GM18868 (cell line): ENCODE data around the gene CLIC5.

Source experiments
- ATAC-seq: cut with Tn5 transposase; IDR thresholded peaks from one replicate; pipeline ENCODE4 v1.9.1; 2021; ENCODE audit warnings: mild to moderate bottlenecking, moderate library complexity; ENCODE audit not compliant: unreplicated experiment

The CLIC5 gene

DNA sequence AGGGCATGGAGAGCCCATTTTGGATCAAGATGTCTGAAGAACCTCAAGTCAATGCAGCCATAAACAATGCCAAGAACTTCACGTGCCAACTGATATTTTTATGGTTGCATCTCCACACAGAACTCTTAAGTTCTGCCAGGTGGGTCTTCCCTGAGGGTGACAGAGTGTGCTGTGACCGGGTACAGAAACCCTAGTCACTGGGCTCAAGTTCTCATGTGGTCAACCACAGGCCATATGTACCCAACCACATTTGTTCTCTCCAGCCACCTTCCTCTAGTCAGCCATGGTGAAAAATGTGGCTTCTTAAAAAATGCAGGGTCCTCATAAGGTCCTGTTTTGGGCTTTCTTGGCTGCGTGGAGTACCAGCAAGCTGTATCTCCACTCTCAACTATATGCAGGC lies 48.9 kb downstream of the CLIC5 start:
- no peak for ATAC-seq

- ATAC-seq, result no peak
Measured at GRCh38 chr6:45966340-45966739, 49.3 kb downstream of the CLIC5 start.

GRCh38 chr6:45965792-45966191 lies 49.9 kb downstream of the CLIC5 start:
- ATAC-seq, result no peak

DNA sequence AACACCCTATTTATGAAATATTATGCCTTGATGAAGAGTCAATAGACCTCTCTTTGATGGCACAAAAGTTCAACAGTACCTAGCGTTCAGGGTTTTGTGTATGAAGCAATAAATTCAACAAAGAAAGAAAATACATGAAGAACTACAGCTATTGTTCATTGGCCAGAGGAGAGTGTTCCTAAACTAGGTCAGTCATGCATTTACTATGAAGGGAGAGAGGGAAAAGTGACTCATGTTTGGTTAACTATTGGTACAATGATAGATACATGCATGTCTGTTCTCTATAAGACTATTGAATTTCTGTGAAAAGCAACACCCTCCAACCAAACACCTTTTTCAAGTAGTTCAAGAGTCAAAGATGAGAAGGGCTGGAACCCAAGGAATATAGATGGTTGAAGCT lies 50.7 kb downstream of the CLIC5 start:
- no peak for ATAC-seq

- no peak for ATAC-seq
Measured at GRCh38 chr6:45964300-45964699, 51.4 kb downstream of the CLIC5 start.

- ATAC-seq, result no peak
Measured at GRCh38 chr6:45963896-45964295, 51.8 kb downstream of the CLIC5 start.

GRCh38 chr6:45961125-45961524 lies 54.5 kb downstream of the CLIC5 start:
- ATAC-seq, result no peak

DNA sequence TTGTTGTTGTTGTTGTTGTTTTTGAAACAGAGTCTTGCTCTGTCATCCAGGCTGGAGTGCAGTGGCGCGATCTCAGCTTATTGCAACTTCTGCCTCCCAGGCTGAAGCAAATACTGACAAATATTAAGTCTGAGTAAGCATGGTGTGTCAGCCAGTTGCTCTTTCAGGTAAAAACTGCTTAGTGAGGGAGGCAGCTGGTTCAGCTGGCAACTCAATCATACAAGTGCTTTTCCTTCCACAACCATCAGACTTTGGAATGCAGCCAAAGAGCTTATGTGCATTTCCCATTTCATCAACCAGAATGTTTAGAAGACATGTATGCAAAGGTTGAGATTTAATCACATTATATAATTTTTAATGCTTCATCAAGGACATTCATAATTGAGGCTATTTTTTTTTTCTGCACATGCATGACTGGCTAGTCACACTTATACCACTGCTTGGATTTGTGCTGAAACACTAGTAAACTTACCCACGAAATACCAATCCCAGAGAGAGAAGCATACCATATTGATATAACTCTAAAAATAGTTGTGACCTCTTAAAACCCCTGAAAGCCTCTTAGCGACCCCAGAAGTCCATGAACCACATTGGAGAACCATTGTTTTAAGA lies 56.0 kb downstream of the CLIC5 start:
- ATAC-seq, result no peak

DNA sequence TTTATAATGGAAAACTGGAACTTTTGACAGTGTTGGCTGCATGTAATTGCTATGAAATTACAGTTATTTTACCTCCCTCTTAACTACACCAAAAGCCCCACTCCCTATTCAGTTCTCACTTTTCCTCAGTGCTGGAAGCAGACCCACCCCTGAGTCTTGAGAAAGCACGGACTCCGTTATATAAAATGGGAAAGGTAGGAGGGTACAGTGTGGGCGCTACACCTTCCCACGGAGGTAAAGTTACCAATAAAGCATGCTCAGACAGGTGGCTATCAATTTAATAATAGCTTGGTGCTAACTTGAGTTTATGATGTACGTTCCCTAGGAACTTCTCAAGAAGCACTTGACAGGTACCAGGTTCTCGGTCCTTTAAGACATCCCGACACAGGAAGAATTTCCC lies 59.0 kb downstream of the CLIC5 start:
- no peak for ATAC-seq

DNA sequence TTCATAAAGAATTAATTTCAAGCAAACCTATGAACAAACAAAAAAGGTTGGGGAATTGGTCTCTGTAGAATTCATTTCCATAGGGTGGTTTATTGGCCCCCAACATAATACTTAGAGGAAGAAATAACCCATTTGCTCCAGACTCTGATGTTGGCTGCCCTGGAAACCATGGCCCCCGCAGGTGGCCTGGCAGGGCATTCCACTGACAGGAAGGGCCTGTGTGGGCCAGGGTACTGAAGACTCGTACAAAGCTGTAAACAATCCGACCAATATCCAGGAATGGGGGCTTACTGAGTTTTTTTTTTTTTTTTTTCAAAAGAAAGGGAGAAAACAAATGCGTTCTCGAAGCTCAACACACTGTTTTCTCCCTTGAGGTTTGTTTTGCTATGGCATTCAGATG lies 59.5 kb downstream of the CLIC5 start:
- no peak for ATAC-seq

- no peak for ATAC-seq
Measured at GRCh38 chr6:45955597-45955996, 60.1 kb downstream of the CLIC5 start.

DNA sequence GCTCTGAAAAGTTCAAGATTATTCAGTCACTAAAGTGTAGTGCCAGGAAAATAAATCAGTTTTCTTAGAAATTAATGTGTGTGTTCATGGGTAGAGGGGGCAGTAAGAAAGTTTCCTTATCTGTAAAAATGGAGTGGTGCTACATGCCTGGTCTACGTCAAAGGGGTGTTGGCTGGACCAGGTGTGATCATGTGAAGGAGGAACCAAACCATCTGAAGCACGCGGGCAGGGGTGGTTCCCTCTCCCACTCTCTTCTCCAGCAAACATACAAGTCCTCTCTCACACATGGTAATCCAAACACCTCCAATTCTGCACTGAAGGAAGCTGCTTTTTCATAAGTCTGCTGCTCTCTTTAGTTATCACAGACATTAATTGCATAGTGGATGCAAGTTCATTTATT lies 63.1 kb downstream of the CLIC5 start:
- no peak for ATAC-seq

GRCh38 chr6:45952168-45952529 lies 63.5 kb downstream of the CLIC5 start:
- ATAC-seq, result no peak

GRCh38 chr6:45951321-45952167 lies 64.1 kb downstream of the CLIC5 start:
- ATAC-seq, result no peak

GRCh38 chr6:45949256-45949655 lies 66.4 kb downstream of the CLIC5 start:
- ATAC-seq, result no peak

- no peak for ATAC-seq
Measured at GRCh38 chr6:45947807-45948206, 67.9 kb downstream of the CLIC5 start.

DNA sequence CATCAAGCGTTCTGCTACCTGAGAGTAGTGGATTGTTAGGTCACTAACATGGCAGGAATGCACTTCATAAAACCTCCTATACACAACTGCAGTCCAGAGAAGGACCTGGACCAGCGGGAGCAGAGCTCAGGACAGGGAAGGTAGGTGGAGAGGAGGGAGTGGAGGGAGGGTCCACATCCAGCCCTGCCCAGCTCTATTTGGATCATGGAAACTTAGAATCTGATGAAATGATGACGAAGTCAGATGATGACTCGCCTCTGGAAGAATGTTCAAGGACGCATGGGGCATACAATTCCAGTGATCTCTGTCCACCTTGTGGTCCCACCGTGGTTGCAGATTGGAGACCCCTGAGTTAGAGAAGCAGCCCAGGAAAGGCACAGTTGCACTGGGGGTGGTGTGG lies 68.8 kb downstream of the CLIC5 start:
- ATAC-seq, result no peak

- no peak for ATAC-seq
Measured at GRCh38 chr6:45946352-45946751, 69.3 kb downstream of the CLIC5 start.

GRCh38 chr6:45942953-45943352 lies 72.7 kb downstream of the CLIC5 start:
- no peak for ATAC-seq

DNA sequence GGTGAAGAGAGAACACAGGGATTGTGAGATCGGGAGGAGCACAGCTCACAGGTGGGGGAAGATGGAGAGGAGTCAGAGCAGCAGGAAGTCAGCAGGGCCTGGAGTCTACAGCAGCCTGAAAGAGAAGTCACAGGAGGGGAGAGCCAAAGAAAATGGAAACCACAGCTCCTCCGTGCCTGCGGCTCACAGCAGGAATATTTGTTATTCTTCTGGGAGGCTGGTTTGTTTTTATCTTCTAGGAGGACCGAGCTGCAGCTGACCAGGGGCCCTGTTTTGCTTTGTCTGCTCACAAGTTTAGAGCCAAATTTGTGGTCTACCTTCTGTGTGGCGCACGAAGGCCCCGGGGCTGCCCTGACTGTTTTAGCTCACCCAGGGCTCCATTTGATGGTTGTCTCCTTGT lies 81.8 kb downstream of the CLIC5 start:
- no peak for ATAC-seq

GRCh38 chr6:45931232-45931631 lies 84.4 kb downstream of the CLIC5 start:
- no peak for ATAC-seq

GRCh38 chr6:45930420-45931040 lies 85.1 kb downstream of the CLIC5 start:
- ATAC-seq, result peak; percentile 68
